ENCODE results near the gene GIPR.

DNA sequence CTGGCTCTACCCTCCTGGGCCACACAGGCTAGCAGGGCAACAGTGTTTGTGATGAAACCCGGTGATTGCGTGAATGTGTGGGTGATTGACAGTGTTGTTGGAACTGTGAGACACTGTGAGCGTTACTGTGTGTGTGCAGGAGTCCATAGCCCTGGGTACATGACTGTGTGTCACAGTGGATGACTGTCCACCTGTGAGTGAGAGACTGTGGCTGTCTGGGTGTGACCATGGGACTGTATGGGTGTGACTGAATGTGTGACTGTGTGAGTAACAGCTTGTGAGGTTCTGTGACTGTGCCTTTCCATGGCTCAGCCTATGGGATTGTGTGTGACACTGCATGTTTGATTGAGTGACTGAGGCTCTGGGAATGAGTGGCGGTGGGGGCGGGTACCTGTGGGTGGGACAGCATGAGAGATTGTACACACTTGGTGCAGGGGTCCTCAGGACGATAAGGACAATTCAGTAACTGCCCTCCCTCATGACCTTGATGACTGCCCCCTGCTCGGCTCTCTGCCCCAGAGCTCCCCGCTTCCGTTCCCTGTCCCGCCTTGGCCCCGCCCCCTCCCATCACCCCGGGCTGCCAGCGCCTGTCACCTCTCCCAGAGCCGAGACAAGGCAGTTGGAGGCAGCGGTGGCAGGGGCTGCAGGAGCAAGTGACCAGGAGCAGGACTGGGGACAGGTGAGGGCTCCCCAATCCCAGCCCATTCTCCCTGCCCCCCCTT lies at the start of gene GIPR:
- TF ChIP-seq, protein P1, sequence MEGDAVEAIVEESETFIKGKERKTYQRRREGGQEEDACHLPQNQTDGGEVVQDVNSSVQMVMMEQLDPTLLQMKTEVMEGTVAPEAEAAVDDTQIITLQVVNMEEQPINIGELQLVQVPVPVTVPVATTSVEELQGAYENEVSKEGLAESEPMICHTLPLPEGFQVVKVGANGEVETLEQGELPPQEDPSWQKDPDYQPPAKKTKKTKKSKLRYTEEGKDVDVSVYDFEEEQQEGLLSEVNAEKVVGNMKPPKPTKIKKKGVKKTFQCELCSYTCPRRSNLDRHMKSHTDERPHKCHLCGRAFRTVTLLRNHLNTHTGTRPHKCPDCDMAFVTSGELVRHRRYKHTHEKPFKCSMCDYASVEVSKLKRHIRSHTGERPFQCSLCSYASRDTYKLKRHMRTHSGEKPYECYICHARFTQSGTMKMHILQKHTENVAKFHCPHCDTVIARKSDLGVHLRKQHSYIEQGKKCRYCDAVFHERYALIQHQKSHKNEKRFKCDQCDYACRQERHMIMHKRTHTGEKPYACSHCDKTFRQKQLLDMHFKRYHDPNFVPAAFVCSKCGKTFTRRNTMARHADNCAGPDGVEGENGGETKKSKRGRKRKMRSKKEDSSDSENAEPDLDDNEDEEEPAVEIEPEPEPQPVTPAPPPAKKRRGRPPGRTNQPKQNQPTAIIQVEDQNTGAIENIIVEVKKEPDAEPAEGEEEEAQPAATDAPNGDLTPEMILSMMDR (IDR thresholded peaks at IDR 0.05) = no peak
- TF ChIP-seq EP300 (IDR thresholded peaks at IDR 0.05) (no peak), POLR2A (IDR thresholded peaks at IDR 0.05; ENCODE audit: low read depth) (no peak), POLR2AphosphoS5 (IDR thresholded peaks at IDR 0.05) (no peak)

All from esophagus muscularis mucosa (tissue), 4 donors.